Testis (tissue), 3 donors: ENCODE measurements around the gene SLC4A8. TPM values are rescaled to one million over a fixed set of nuclear protein-coding genes. Genes with fewer than 3 reads are reported as not detected.

Experiments
- DNase-seq: peaks from one replicate; pipeline ENCODE4 v3.0.0-alpha.2; 2019
- H3K27ac ChIP-seq, 2 donors: fragments of 200-600 bp; sonication (generic); one replicate each; pipeline ENCODE4 v1.5.1; 2019
- H3K27me3 ChIP-seq: fragments of 200-600 bp; sonication (generic); one replicate; pipeline ENCODE4 v1.5.1; 2019
- H3K36me3 ChIP-seq: fragments of 200-600 bp; sonication (generic); one replicate; pipeline ENCODE4 v1.5.1; 2017; ENCODE audit warnings: low read depth; ENCODE audit errors: missing control alignments
- H3K4me1 ChIP-seq: fragments of 200-600 bp; sonication (generic); one replicate; pipeline ENCODE4 v1.5.1; 2019
- H3K4me3 ChIP-seq, 2 donors: fragments of 200-600 bp; sonication (generic); one replicate each; pipeline ENCODE4 v1.5.1; 2017 to 2019
- H3K9me3 ChIP-seq: fragments of 200-600 bp; sonication (generic); one replicate; pipeline ENCODE4 v1.5.1; 2017
- CTCF ChIP-seq, 3 experiments: fragments of 450-650 bp in 2 of 3; fragments of 200-600 bp in 1 of 3; sonication (generic) in 1 of 3; IDR thresholded peaks; one replicate each; pipeline ENCODE4 v1.5.1; 2016 to 2019; ENCODE audit warnings: antibody characterized with exemption in 3 of 3, mild to moderate bottlenecking in 2 of 3, moderate library complexity in 1 of 3
- POLR2A ChIP-seq: fragments of 450-650 bp; IDR thresholded peaks from one replicate; pipeline ENCODE4 v1.6.1; 2017; ENCODE audit warnings: antibody characterized with exemption, mild to moderate bottlenecking, moderate library complexity
- WGBS, 2 donors: methylation state at CpG; one replicate each; pipeline ENCODE4 v1.1.5; 2018; 5-methylcytosine and 5-hydroxymethylcytosine counted together
- intact Hi-C: fragments of 100-400 bp; cut with DNase I; formaldehyde crosslinking; loops from one replicate; pipeline ENCODE4 v1.15.1; 2023; ENCODE audit warnings: low total_unique reads
- polyA plus RNA-seq: library from polyadenylated mRNA; stranded (reverse); fragments of 350-450 nt; fragmentation: Illumina TruSeq; extraction: RNeasy Lipid Tissue Mini Kit (QIAGEN cat#74804); gene quantifications from one replicate; pipeline ENCODE4 v1.2.3, GENCODE V29; 2014; ENCODE audit warnings: low read depth, low replicate concordance; ENCODE audit not compliant: insufficient read depth
- total RNA-seq, 2 donors: library from RNA; depleted of rRNA; stranded (reverse); fragments of >200 nt; gene quantifications; one replicate each; pipeline ENCODE4 v1.2.3, GENCODE V29; 2016

Gene SLC4A8
- total and polyA plus RNA-seq, 3 donors from 2014 or later: 52.7 to 78.6 (median 63.7) TPM

DNA sequence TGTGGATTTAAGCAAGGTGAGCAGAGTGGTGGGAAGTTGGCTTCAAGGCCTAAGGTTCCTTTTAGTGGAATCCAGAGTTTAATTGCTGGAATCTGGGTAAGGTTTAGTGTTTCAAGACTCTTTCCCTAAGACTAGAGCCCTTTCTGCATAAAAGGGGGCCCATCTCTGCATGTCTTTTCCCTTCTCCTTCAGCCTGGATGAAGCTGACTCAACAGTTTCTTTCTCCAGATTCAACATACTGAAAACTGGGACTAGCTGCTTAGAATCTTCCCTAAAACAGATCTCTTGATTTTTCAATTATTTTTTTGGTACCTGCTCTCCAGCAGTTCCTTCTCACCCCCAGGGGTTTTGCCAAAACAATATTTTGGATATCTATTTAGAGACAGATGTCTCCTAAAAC, 34.0 kb downstream of the SLC4A8 start:
- no peaks in the 10 kb centered on the region for H3K36me3 ChIP-seq
- no peaks in the 10 kb centered on the region for H3K4me1 ChIP-seq
- DNase-seq: no peak
- no peaks in the 10 kb centered on the region for H3K9me3 ChIP-seq
- H3K4me3 ChIP-seq: no peak overlapping the region
- H3K27me3 ChIP-seq: no peaks in the 10 kb centered on the region
- TF ChIP-seq CTCF (IDR thresholded peaks at IDR 0.05) (no peak), POLR2A (no peak)
- no peak overlapping the region for H3K27ac ChIP-seq
- intact Hi-C loops: no loop called here

- H3K27ac ChIP-seq: no peak overlapping the region
- 68 to 81% methylated on average over 2 of the region's 2 CpGs for WGBS, 2 donors
- no peaks in the 10 kb centered on the region for H3K4me1 ChIP-seq
- no peaks in the 10 kb centered on the region for H3K27me3 ChIP-seq
- intact Hi-C loops: no loop called here
- no peak overlapping the region for H3K4me3 ChIP-seq
- no peak for TF ChIP-seq CTCF (IDR thresholded peaks at IDR 0.05)
- no peak for TF ChIP-seq POLR2A
- H3K36me3 ChIP-seq: no peaks in the 10 kb centered on the region
- no peaks in the 10 kb centered on the region for H3K9me3 ChIP-seq
- DNase-seq: no peak
Observed at GRCh38 chr12:51460519-51460918, 35.9 kb downstream of the SLC4A8 start.

DNA sequence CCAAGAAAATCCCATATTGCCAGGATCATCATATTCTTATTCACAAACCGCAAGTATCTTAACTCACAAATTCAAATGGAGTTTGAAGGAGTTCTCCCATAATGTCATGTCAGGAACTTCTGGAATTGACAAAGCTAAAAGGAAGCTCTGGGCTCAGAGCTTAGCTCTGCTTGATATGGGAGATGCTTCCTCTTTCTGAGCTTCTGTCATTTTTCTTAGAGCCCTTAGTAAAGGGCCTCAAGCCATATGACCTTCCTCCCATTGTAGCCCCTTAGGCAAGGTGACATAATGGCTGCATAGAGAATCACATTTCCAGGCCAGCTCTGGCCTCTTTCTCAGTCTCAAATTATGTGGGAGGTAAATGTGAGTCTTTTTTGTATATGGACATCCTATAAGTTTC, 40.9 kb downstream of the SLC4A8 start:
- no peak overlapping the region for H3K4me3 ChIP-seq
- H3K27ac ChIP-seq: no peak overlapping the region
- no peaks in the 10 kb centered on the region for H3K36me3 ChIP-seq
- intact Hi-C loops: no loop called here
- H3K27me3 ChIP-seq: no peaks in the 10 kb centered on the region
- no peaks in the 10 kb centered on the region for H3K9me3 ChIP-seq
- H3K4me1 ChIP-seq: no peaks in the 10 kb centered on the region
- DNase-seq: no peak
- 91 to 100% methylated on average over 1 of the region's 1 CpG for WGBS, 2 donors
- TF ChIP-seq CTCF (IDR thresholded peaks at IDR 0.05) (no peak), POLR2A (no peak)

DNA sequence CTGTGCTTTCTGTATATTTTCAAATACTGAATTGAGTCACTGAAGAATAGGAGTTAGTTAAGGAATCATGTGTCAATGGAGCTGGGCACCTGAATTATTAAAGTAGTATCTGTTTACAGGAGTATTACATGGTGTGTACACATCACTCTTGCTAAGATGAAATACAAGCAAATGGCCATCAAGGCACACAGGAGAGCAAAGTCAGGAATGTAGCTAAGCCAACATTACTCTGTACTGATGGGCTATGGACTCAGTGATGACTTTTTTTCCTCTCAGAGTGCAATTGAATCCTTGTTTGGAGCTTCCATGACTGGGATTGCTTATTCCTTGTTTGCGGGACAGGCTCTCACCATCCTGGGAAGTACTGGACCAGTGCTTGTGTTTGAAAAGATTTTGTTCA, 45.5 kb downstream of the SLC4A8 start:
- Histone ChIP-seq H3K27me3 (no peaks in the 10 kb centered on the region), H3K27ac (no peak overlapping the region), H3K9me3 (no peaks in the 10 kb centered on the region), H3K4me1 (no peaks in the 10 kb centered on the region), H3K4me3 (no peak overlapping the region), H3K36me3 (no peaks in the 10 kb centered on the region)
- DNase-seq: no peak
- TF ChIP-seq CTCF (IDR thresholded peaks at IDR 0.05) (no peak), POLR2A (no peak)
- intact Hi-C loops: no loop called here
- 85 to 100% methylated on average over 1 of the region's 1 CpG for WGBS, 2 donors

- Histone ChIP-seq H3K36me3 (no peaks in the 10 kb centered on the region), H3K4me1 (no peaks in the 10 kb centered on the region), H3K27ac (no peak overlapping the region), H3K4me3 (no peak overlapping the region), H3K9me3 (no peaks in the 10 kb centered on the region), H3K27me3 (no peaks in the 10 kb centered on the region)
- intact Hi-C loops: no loop called here
- WGBS, 2 donors: 69 to 70% methylated on average over 7 of the region's 7 CpGs
- DNase-seq: no peak
- TF ChIP-seq POLR2A: no peak
- no peak for TF ChIP-seq CTCF (IDR thresholded peaks at IDR 0.05)
Observed at GRCh38 chr12:51471111-51471864, 46.7 kb downstream of the SLC4A8 start.
